C4-2B (cell line): Measurements from ENCODE around the gene HGS.
"Not testable (repeated sequence)": the region's sequence is repeated elsewhere in the genome, so short reads cannot be mapped to it uniquely, and the experiment has no call there.

Experiments used
- H3K27ac ChIP-seq: fragments of 450-650 bp; 2 replicates; pipeline ENCODE4 v1.5.1; 2017
- CTCF ChIP-seq: fragments of 450-650 bp; conservative IDR thresholded peaks from 2 replicates; pipeline ENCODE4 v1.5.1; 2017; ENCODE audit warnings: mild to moderate bottlenecking
- ZFX ChIP-seq: fragments of 450-650 bp; IDR thresholded peaks from 2 replicates; pipeline ENCODE4 v1.6.1; 2017

Gene HGS

GRCh38 chr17:81666342-81667191, 17.2 kb upstream of the HGS start, which contains the start of the genes CCDC137 and OXLD1:
Gene CCDC137, plus strand, starts transcription at chr17:81666737. Its CDS starts 30 bp downstream, at chr17:81666767.
Gene OXLD1, minus strand, starts transcription at chr17:81666605. Its CDS starts 28 bp downstream, at chr17:81666577.
- peak within 1 kb of the TSS; percentile 98 for H3K27ac ChIP-seq
- no peak for TF ChIP-seq CTCF
- TF ChIP-seq ZFX = 0 out of 2 replicates have a peak, but pooled peaks have one; percentile 46

GRCh38 chr17:81667754-81668153, 16.1 kb upstream of the HGS start:
- TF ChIP-seq CTCF (no peak), ZFX (no peak)
- H3K27ac ChIP-seq = peak overlapping the region; percentile 98

DNA sequence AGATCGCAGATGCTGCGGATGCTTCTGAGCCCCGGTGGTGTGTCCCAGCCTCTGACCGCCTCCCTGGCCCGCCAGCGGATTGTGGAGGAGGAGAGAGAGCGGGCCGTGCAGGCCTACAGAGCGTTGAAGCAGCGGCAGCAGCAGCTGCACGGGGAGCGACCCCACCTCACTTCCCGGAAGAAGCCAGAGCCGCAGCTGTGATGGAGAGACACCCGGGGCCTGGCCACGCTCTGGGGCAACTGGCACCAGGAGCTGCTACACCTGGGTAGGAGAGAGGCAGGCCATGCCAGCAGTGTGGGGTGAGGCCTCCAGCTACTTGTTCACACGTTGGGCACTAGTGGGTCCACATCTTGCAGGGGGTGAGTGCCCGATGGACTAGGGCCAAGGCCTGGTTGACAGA, 11.3 kb upstream of the HGS start:
- H3K27ac ChIP-seq = no peak overlapping the region
- no peak for TF ChIP-seq ZFX
- TF ChIP-seq CTCF = no peak

DNA sequence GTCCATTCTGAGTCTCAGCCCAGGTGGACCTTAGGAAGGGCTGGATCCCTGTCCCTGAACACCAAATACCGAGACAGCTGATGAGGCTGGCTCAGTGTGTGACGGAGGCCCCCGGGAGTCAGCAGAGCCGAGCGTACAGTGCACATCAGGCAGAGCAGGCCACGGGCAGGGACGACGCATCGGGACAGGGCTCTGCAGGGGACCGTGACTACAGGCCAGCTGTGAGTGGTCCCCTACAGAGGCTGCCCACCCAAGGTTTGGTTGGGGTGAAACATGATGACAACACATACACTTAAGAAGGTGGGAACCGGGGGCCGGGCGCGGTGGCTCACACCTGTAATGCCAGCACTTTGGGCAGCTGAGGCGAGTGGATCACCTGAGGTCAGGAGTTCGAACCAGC, 10.9 kb upstream of the HGS start:
- no peak overlapping the region for H3K27ac ChIP-seq
- TF ChIP-seq CTCF (no peak), ZFX (no peak)

- TF ChIP-seq ZFX = no peak
- TF ChIP-seq CTCF = no peak
- no peak overlapping the region for H3K27ac ChIP-seq
Measured at GRCh38 chr17:81673561-81674258, 10.1 kb upstream of the HGS start.

DNA sequence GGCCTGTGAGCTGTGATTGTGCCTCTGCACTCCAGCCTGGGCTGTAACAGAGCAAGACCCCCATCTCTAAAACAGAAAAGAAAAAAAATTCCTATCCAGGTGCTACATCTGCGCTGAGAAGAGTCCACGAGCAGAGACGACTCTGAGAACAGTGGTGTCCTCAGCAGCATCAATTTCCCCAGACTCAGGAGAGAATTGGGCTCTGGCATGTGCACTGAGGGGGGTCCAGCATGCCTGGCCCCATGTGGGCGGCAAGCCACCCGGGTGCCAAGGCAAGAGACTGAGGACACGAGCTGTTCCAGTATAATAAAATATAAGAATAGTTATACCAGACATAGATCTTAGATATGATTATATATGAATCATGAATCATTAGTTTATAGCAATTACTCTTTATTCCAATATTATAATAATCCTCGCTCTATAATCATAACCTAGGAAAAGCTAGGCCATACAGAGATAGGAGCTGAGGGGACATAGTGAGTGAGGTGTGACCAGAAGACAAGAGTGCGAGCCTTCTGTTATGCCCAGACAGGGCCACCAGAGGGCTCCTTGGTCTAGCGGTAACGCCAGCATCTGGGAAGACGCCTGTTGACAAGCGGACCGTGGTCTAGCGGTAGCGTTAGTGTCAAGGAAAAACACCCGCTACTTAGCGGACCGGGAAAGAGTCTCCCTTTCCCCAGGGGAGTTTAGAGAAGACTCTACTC, 8.1 kb upstream of the HGS start:
- H3K27ac ChIP-seq = not testable (repeated sequence)
- TF ChIP-seq CTCF = peak; percentile 88
